Loucy (cell line): ENCODE results near the gene LRRC71.

Experiments used
- EZH2phosphoT487 ChIP-seq: fragments of 200-600 bp; IDR thresholded peaks from 2 replicates; pipeline ENCODE4 v1.6.1; 2018; ENCODE audit warnings: antibody characterized with exemption, mild to moderate bottlenecking, moderate library complexity, borderline replicate concordance
- TF ChIP-seq, protein P1 (sequence below): fragments of 200-600 bp; sonication (generic); conservative IDR thresholded peaks from 2 replicates; pipeline ENCODE4 v1.5.1; 2014; ENCODE audit warnings: mild to moderate bottlenecking, antibody characterized with exemption, low read length

DNA sequence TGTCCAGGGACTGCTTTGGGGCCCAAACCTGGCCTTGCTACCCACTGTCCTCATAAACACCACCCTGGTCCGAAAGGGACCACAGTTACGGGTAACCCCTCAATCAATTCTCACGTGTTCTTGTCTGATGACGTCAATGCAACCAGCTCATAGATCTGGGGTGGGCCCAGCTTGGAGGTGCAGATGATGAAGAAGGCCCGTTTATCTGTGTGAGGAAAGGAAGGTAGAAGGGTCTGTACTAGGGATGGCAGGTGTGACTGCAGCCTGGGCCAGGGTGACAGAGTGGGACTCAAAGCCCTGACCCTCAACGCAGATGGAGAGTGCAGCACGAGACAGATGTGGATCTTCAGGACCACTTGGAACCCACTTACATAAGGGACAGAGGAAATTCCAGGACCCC is 22.1 kb downstream of the LRRC71 start:
- TF ChIP-seq, protein P1, sequence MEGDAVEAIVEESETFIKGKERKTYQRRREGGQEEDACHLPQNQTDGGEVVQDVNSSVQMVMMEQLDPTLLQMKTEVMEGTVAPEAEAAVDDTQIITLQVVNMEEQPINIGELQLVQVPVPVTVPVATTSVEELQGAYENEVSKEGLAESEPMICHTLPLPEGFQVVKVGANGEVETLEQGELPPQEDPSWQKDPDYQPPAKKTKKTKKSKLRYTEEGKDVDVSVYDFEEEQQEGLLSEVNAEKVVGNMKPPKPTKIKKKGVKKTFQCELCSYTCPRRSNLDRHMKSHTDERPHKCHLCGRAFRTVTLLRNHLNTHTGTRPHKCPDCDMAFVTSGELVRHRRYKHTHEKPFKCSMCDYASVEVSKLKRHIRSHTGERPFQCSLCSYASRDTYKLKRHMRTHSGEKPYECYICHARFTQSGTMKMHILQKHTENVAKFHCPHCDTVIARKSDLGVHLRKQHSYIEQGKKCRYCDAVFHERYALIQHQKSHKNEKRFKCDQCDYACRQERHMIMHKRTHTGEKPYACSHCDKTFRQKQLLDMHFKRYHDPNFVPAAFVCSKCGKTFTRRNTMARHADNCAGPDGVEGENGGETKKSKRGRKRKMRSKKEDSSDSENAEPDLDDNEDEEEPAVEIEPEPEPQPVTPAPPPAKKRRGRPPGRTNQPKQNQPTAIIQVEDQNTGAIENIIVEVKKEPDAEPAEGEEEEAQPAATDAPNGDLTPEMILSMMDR = no peak
- no peak for TF ChIP-seq EZH2phosphoT487
